ENCODE results near the gene RAB2B.
A peak's percentile ranks its signal among the peaks of the same experiment; 100 is the strongest.

The RAB2B gene

GRCh38 chr14:21476925-21477681 is at the start of gene RAB2B, which contains the start of gene TOX4:
RAB2B (minus strand) TSS chr14:21476959; CDS start chr14:21476872, 87 bp downstream.
TOX4 (plus strand) TSS chr14:21477195; CDS start chr14:21477279, 84 bp downstream.
- peak; percentile 95 for DNase-seq (ENCODE audit: low spot score)

GRCh38 chr14:21525962-21526671 is 49.4 kb upstream of the RAB2B start, which contains the start of gene SALL2:
SALL2 (minus strand) TSS chr14:21526346; CDS start chr14:21526127, 219 bp downstream.
- DNase-seq (ENCODE audit: low spot score): peak; percentile 86

GRCh38 chr14:21525571-21525961 is 48.8 kb upstream of the RAB2B start:
- peak; percentile 54 for DNase-seq (ENCODE audit: low spot score)

GRCh38 chr14:21524575-21525490 is 48.1 kb upstream of the RAB2B start:
- DNase-seq (ENCODE audit: low spot score): no peak

GRCh38 chr14:21523203-21523602 is 46.4 kb upstream of the RAB2B start:
- no peak for DNase-seq (ENCODE audit: low spot score)

- no peak for DNase-seq (ENCODE audit: low spot score)
Observed at GRCh38 chr14:21521501-21521900, 44.7 kb upstream of the RAB2B start.

- no peak for DNase-seq (ENCODE audit: low spot score)
Observed at GRCh38 chr14:21520767-21521166, 44.0 kb upstream of the RAB2B start.

GRCh38 chr14:21518725-21519124 is 42.0 kb upstream of the RAB2B start:
- no peak for DNase-seq (ENCODE audit: low spot score)

GRCh38 chr14:21514341-21514740 is 37.6 kb upstream of the RAB2B start:
- no peak for DNase-seq (ENCODE audit: low spot score)

- DNase-seq (ENCODE audit: low spot score): peak; percentile 91
Observed at GRCh38 chr14:21510735-21511657, 34.2 kb upstream of the RAB2B start, which contains the start of gene METTL3. METTL3 (minus strand) TSS chr14:21511340; CDS start chr14:21511223, 117 bp downstream.

GRCh38 chr14:21509432-21510143 is 32.8 kb upstream of the RAB2B start:
- DNase-seq (ENCODE audit: low spot score): no peak

GRCh38 chr14:21506557-21506956 is 29.8 kb upstream of the RAB2B start:
- no peak for DNase-seq (ENCODE audit: low spot score)

GRCh38 chr14:21505012-21505553 is 28.3 kb upstream of the RAB2B start:
- DNase-seq (ENCODE audit: low spot score): no peak

GRCh38 chr14:21503376-21503775 is 26.6 kb upstream of the RAB2B start:
- no peak for DNase-seq (ENCODE audit: low spot score)

- no peak for DNase-seq (ENCODE audit: low spot score)
Observed at GRCh38 chr14:21501568-21501967, 24.8 kb upstream of the RAB2B start.

GRCh38 chr14:21498540-21499526 is 22.1 kb upstream of the RAB2B start:
- peak; percentile 51 for DNase-seq (ENCODE audit: low spot score)

GRCh38 chr14:21496453-21496852 is 19.7 kb upstream of the RAB2B start:
- DNase-seq (ENCODE audit: low spot score): no peak

GRCh38 chr14:21494902-21495762 is 18.4 kb upstream of the RAB2B start:
- no peak for DNase-seq (ENCODE audit: low spot score)

Measured in iPS-NIHi11 (cell line).